ENCODE measurements around the gene ZNF423. TPM values are rescaled to one million over a fixed set of nuclear protein-coding genes. Genes with fewer than 3 reads are reported as not detected.

ZNF423 gene
- total and polyA plus RNA-seq, 2 of the 13 experiments (the other 11 are each of a cell fraction or from before 2014, with no cell fraction given) = 0.07 to 0.31 TPM

- Histone ChIP-seq H3K27me3 (ENCODE audit: control insufficient read depth in 1 of 2, insufficient read depth in 2 of 2, low read length in 2 of 2) (no peaks in the 10 kb centered on the region; a peak in 1 of 5 replicates), H3K36me3 (replicated peaks in 1 of 2; ENCODE audit: control insufficient read depth in 1 of 2, insufficient read depth in 2 of 2, low read length in 2 of 2) (no peaks in the 10 kb centered on the region), H4K20me1 (ENCODE audit: insufficient read depth, low read length) (no peaks in the 10 kb centered on the region; the same call in 1 of the 2 replicates), H3K27ac (ENCODE audit: extremely low read length, insufficient read depth, low read length) (no peak overlapping the region), H3K4me1 (ENCODE audit: insufficient read depth, low read length) (no peaks in the 10 kb centered on the region), H2AFZ (ENCODE audit: low read length) (no peak overlapping the region), H3K4me2 (ENCODE audit: low read depth, low read length) (no peak overlapping the region), H3K79me2 (ENCODE audit: insufficient read depth, low read length) (no peaks in the 10 kb centered on the region), H3K4me3 (replicated peaks in 1 of 3; ENCODE audit: insufficient read depth in 1 of 3, low read depth in 2 of 3, low read length in 3 of 3) (no peak overlapping the region), H3K9ac (ENCODE audit: insufficient read depth, low read depth, low read length) (no peak overlapping the region), H3K9me3 (ENCODE audit: low read length) (no peaks in the 10 kb centered on the region)
- DNase-seq (ENCODE audit: low spot score) (no peak), FAIRE-seq (no peak), ATAC-seq (no peak; the same call in 2 of the 3 replicates)
- no peak for TF ChIP-seq DMAP1 (CRISPR knock-in tag; IDR thresholded peaks at IDR 0.05)
- TF ChIP-seq SOX6 (IDR thresholded peaks at IDR 0.05) = no peak
- no peak for TF ChIP-seq SOX6 (CRISPR knock-in tag; IDR thresholded peaks at IDR 0.05)
- no peak for TF ChIP-seq BCL3 (CRISPR knock-in tag; IDR thresholded peaks at IDR 0.05)
- TF ChIP-seq ZNF350 (CRISPR knock-in tag; IDR thresholded peaks at IDR 0.05; ENCODE audit: borderline replicate concordance, low read depth) = no peak
- TF ChIP-seq ZNF367 (CRISPR knock-in tag; IDR thresholded peaks at IDR 0.05; ENCODE audit: borderline replicate concordance) = no peak
- no peak for TF ChIP-seq TEF (CRISPR knock-in tag; IDR thresholded peaks at IDR 0.05)
- no peak for TF ChIP-seq EEA1 (CRISPR knock-in tag; IDR thresholded peaks at IDR 0.05; ENCODE audit: borderline replicate concordance)
- no peak for TF ChIP-seq KLF15 (CRISPR knock-in tag; IDR thresholded peaks at IDR 0.05; ENCODE audit: borderline replicate concordance)
- TF ChIP-seq KDM1A (CRISPR knock-in tag; IDR thresholded peaks at IDR 0.05) = no peak
- TF ChIP-seq GLMP (CRISPR knock-in tag; IDR thresholded peaks at IDR 0.05; ENCODE audit: borderline replicate concordance) = no peak
- no peak for TF ChIP-seq ZNF225 (CRISPR knock-in tag; IDR thresholded peaks at IDR 0.05)
- TF ChIP-seq ZNF687 (CRISPR knock-in tag; IDR thresholded peaks at IDR 0.05) = no peak
- ChIA-PET POLR2A (no interaction called here), CTCF (ENCODE audit: low intra/inter-chr PET ratio, low total read pairs) (no interaction called here)
- WGBS (ENCODE audit: low lambda C conversion rate) = 50% methylated on average over 7 of the region's 7 CpGs
- no TSS peak for BruUV-seq (replicated peaks)
- in situ Hi-C loops (cut with HindIII; ENCODE audit: extremely low pct_ligation_motif_present, low pct_unique_long_range_greater_than_20kb) (no loop called here), intact Hi-C loops (cut with micrococcal nuclease; ENCODE audit: unreplicated experiment) (no loop called here)
These were observed 317.9 kb downstream of the ZNF423 start for GRCh38 chr16:49537924-49538459.

All from HepG2 (cell line).